CD4-positive, alpha-beta T cell treated with Interleukin-6 at 100 ng/mL for 8 hours (primary cell): Measurements from ENCODE around the gene SCOC.
A peak's percentile ranks its signal among the peaks of the same experiment; 100 is the strongest.

Experiments used
- DNase-seq: peaks from one replicate; pipeline ENCODE4 v3.0.0-alpha.2; 2020; ENCODE audit warnings: mixed read lengths, low spot score

Gene SCOC

GRCh38 chr4:140373328-140374129 is at the start of gene SCOC:
Gene SCOC, plus strand, starts transcription at chr4:140373646. Its CDS starts 5,525 bp downstream, at chr4:140379171.
- peak; percentile 97 for DNase-seq

- DNase-seq, result no peak
Measured at GRCh38 chr4:140326395-140326993, 47.0 kb upstream of the SCOC start.

GRCh38 chr4:140330311-140330900 is 43.0 kb upstream of the SCOC start:
- DNase-seq, result no peak

- no peak for DNase-seq
Measured at GRCh38 chr4:140331245-140331644, 42.2 kb upstream of the SCOC start.

- DNase-seq, result no peak
Measured at GRCh38 chr4:140331876-140332275, 41.6 kb upstream of the SCOC start.

GRCh38 chr4:140332734-140333133 is 40.7 kb upstream of the SCOC start:
- DNase-seq, result no peak

- DNase-seq, result no peak
Measured at GRCh38 chr4:140333523-140333922, 39.9 kb upstream of the SCOC start.

- DNase-seq, result no peak
Measured at GRCh38 chr4:140335076-140335475, 38.4 kb upstream of the SCOC start.

GRCh38 chr4:140336730-140337129 is 36.7 kb upstream of the SCOC start:
- DNase-seq, result no peak

GRCh38 chr4:140342620-140343019 is 30.8 kb upstream of the SCOC start:
- no peak for DNase-seq

- DNase-seq, result no peak
Measured at GRCh38 chr4:140343303-140343702, 30.1 kb upstream of the SCOC start.

GRCh38 chr4:140344101-140344500 is 29.3 kb upstream of the SCOC start:
- DNase-seq, result no peak

GRCh38 chr4:140344621-140345020 is 28.8 kb upstream of the SCOC start:
- DNase-seq, result no peak

GRCh38 chr4:140346136-140346535 is 27.3 kb upstream of the SCOC start:
- no peak for DNase-seq

GRCh38 chr4:140349816-140350215 is 23.6 kb upstream of the SCOC start:
- no peak for DNase-seq

GRCh38 chr4:140351093-140352075 is 22.1 kb upstream of the SCOC start:
- DNase-seq, result no peak

- no peak for DNase-seq
Measured at GRCh38 chr4:140353786-140354185, 19.7 kb upstream of the SCOC start.

GRCh38 chr4:140355288-140355687 is 18.2 kb upstream of the SCOC start:
- no peak for DNase-seq

- DNase-seq, result no peak
Measured at GRCh38 chr4:140357868-140358267, 15.6 kb upstream of the SCOC start.

- DNase-seq, result no peak
Measured at GRCh38 chr4:140358281-140358680, 15.2 kb upstream of the SCOC start.

GRCh38 chr4:140359562-140360427 is 13.7 kb upstream of the SCOC start:
- peak; percentile 75 for DNase-seq
